Coronary artery (tissue), 2 donors: ENCODE data around the gene PRSS33.

Source experiments
- DNase-seq: peaks from one replicate; pipeline ENCODE4 v3.0.0-alpha.2; 2017; ENCODE audit warnings: low spot score
- H3K27ac ChIP-seq, 2 donors: fragments of 200-600 bp; sonication (generic); one replicate each; pipeline ENCODE4 v1.5.1; 2016 to 2019
- H3K4me3 ChIP-seq: fragments of 200-600 bp; sonication (generic); 2 replicates; pipeline ENCODE4 v1.5.1; 2016; ENCODE audit warnings: mild to moderate bottlenecking, moderate library complexity
- CTCF ChIP-seq: fragments of 200-600 bp; sonication (generic); IDR thresholded peaks from one replicate; pipeline ENCODE4 v1.5.1; 2019; ENCODE audit warnings: antibody characterized with exemption

Gene PRSS33

GRCh38 chr16:2826591-2827373, 39.4 kb upstream of the PRSS33 start:
- H3K27ac ChIP-seq, result no peak overlapping the region
- no peak overlapping the region for H3K4me3 ChIP-seq
- no peak for DNase-seq
- TF ChIP-seq CTCF, result no peak

GRCh38 chr16:2825906-2826305, 38.5 kb upstream of the PRSS33 start:
- TF ChIP-seq CTCF, result no peak
- DNase-seq, result no peak
- no peak overlapping the region for H3K4me3 ChIP-seq
- H3K27ac ChIP-seq, result no peak overlapping the region

GRCh38 chr16:2825049-2825742, 37.8 kb upstream of the PRSS33 start:
- TF ChIP-seq CTCF, result no peak
- Histone ChIP-seq H3K4me3 (no peak overlapping the region), H3K27ac (no peak overlapping the region)
- DNase-seq, result no peak

GRCh38 chr16:2824626-2825025, 37.3 kb upstream of the PRSS33 start:
- no peak for TF ChIP-seq CTCF
- no peak for DNase-seq
- Histone ChIP-seq H3K4me3 (no peak overlapping the region), H3K27ac (no peak overlapping the region)

- no peak for TF ChIP-seq CTCF
- DNase-seq, result no peak
- H3K27ac ChIP-seq, result no peak overlapping the region
- no peak overlapping the region for H3K4me3 ChIP-seq
Measured at GRCh38 chr16:2822496-2822895, 35.1 kb upstream of the PRSS33 start.

- no peak for TF ChIP-seq CTCF
- H3K4me3 ChIP-seq, result no peak overlapping the region
- H3K27ac ChIP-seq, result no peak overlapping the region
- no peak for DNase-seq
Measured at GRCh38 chr16:2822158-2822495, 34.8 kb upstream of the PRSS33 start.
